K562 (cell line): ENCODE results near the gene DNMT1. TPM values are rescaled to one million over a fixed set of nuclear protein-coding genes. Genes with fewer than 3 reads are reported as not detected.

Experiments
- CCNT2 ChIP-seq: IDR thresholded peaks from 2 replicates; pipeline ENCODE4 v1.6.1; 2011; ENCODE audit warnings: borderline replicate concordance, low read depth, mild to moderate bottlenecking, moderate library complexity, mixed read lengths, low read length; ENCODE audit not compliant: insufficient read length; ENCODE audit errors: extremely low read depth
- CHD2 ChIP-seq: IDR thresholded peaks from 2 replicates; pipeline ENCODE4 v1.6.1; 2011; ENCODE audit warnings: low read depth, low read length
- ELF1 ChIP-seq: fragments of 200-800 bp; sonication (Bioruptor generic); IDR thresholded peaks from 2 replicates; pipeline ENCODE4 v1.6.1; 2016; ENCODE audit warnings: missing genetic modification characterization, missing compliant biosample characterization
- EZH2 ChIP-seq: IDR thresholded peaks from 2 replicates; pipeline ENCODE4 v1.6.1; 2012; ENCODE audit warnings: low read depth, mild to moderate bottlenecking, inconsistent platforms, low read length, borderline replicate concordance
- FIP1L1 ChIP-seq: fragments of 200-400 bp; formaldehyde crosslinking; IDR thresholded peaks from 2 replicates; pipeline ENCODE4 v1.6.1; 2018; ENCODE audit warnings: mild to moderate bottlenecking, low read depth, low read length; ENCODE audit not compliant: poor library complexity, severe bottlenecking
- KAT7 ChIP-seq: sonication (generic); formaldehyde crosslinking; IDR thresholded peaks from 2 replicates; pipeline ENCODE4 v1.8.0; 2022; ENCODE audit warnings: missing genetic modification reagents, mild to moderate bottlenecking, borderline replicate concordance
- NCOR1 ChIP-seq: fragments of 450-650 bp; IDR thresholded peaks from 2 replicates; pipeline ENCODE4 v1.6.1; 2016; ENCODE audit warnings: mild to moderate bottlenecking, moderate library complexity
- PTTG1 ChIP-seq: fragments of 450-650 bp; IDR thresholded peaks from 2 replicates; pipeline ENCODE4 v1.6.1; 2016; ENCODE audit warnings: low read depth, mild to moderate bottlenecking, missing genetic modification characterization, missing compliant biosample characterization
- RERE ChIP-seq: sonication (generic); formaldehyde crosslinking; IDR thresholded peaks from 2 replicates; pipeline ENCODE4 v1.8.0; 2023; ENCODE audit warnings: missing genetic modification reagents, mild to moderate bottlenecking, borderline replicate concordance
- RFX1 ChIP-seq: fragments of 450-650 bp; IDR thresholded peaks from 2 replicates; pipeline ENCODE4 v1.6.1; 2016; ENCODE audit warnings: mild to moderate bottlenecking, moderate library complexity
- RFX7 ChIP-seq: fragments of 250-450 bp; sonication (Bioruptor Pico); IDR thresholded peaks from 2 replicates; pipeline ENCODE4 v1.5.1; 2021; ENCODE audit warnings: mild to moderate bottlenecking
- SMARCC2 ChIP-seq: fragments of 450-650 bp; IDR thresholded peaks from 2 replicates; pipeline ENCODE4 v1.6.1; 2017; ENCODE audit warnings: antibody characterized with exemption, moderate library complexity, mild to moderate bottlenecking, low read depth
- TFAM ChIP-seq: fragments of 250-450 bp; sonication (Bioruptor Pico); conservative IDR thresholded peaks from 2 replicates; pipeline ENCODE4 v1.5.0; 2021; ENCODE audit warnings: mild to moderate bottlenecking, moderate library complexity
- XRCC4 ChIP-seq: IDR thresholded peaks from one replicate; pipeline ENCODE4 v1.6.1; 2011; ENCODE audit not compliant: insufficient read depth, insufficient read length; ENCODE audit errors: extremely low read depth
- ZNF263 ChIP-seq: sonication (generic); formaldehyde crosslinking; IDR thresholded peaks from 2 replicates; pipeline ENCODE4 v1.8.0; 2022; ENCODE audit warnings: mild to moderate bottlenecking, missing genetic modification reagents, borderline replicate concordance
- ZNF830 ChIP-seq: fragments of 250-450 bp; sonication (Bioruptor Pico); IDR thresholded peaks from 2 replicates; pipeline ENCODE4 v1.5.0; 2021; ENCODE audit warnings: mild to moderate bottlenecking
- ZSCAN29 ChIP-seq: fragments of 450-650 bp; IDR thresholded peaks from 2 replicates; pipeline ENCODE4 v1.6.1; 2017
- polyA plus RNA-seq, 8 experiments: library from polyadenylated mRNA; depleted of rRNA in 4 of 8; stranded (reverse) in 5 of 8; unstranded in 3 of 8; fragments of >200 nt; fragmentation: Nextera tagmentation in 2 of 8; fragmentation: Illumina TruSeq in 1 of 8; extraction: Ambion mirVana in 2 of 8; extraction: Trizol in 1 of 8; gene quantifications; 2 replicates each; pipeline versions ENCODE4 v1.2.1 to v1.2.3, GENCODE V29; 2011 to 2014; ENCODE audit warnings: inconsistent platforms in 1 of 8, missing spikeins in 1 of 8
- total RNA-seq, 7 experiments: library from RNA; depleted of rRNA in 6 of 7; stranded (reverse); fragments of >200 nt in 6 of 7; fragmentation: Illumina TruSeq in 2 of 7; extraction: Trizol in 2 of 7; gene quantifications; 2 replicates each; pipeline versions ENCODE4 v1.2.1 to v1.2.3, GENCODE V29; 2011 to 2021; ENCODE audit warnings: low replicate concordance in 1 of 7
- TF ChIP-seq, protein P1 (sequence below), 2 experiments: fragments of 200-800 bp in 1 of 2; sonication (Bioruptor generic) in 1 of 2; sonication (generic) in 1 of 2; formaldehyde crosslinking in 1 of 2; IDR thresholded peaks in 1 of 2; conservative IDR thresholded peaks in 1 of 2; 2 replicates each; pipeline versions ENCODE4 v1.5.0 to v1.6.1; 2016 to 2020; ENCODE audit warnings: missing compliant biosample characterization in 1 of 2, missing genetic modification characterization in 1 of 2, missing genetic modification reagents in 1 of 2
- TF ChIP-seq, protein P2 (sequence below): fragments of 450-650 bp; formaldehyde crosslinking; IDR thresholded peaks from 2 replicates; pipeline ENCODE4 v1.4.0; 2022; ENCODE audit warnings: missing genetic modification characterization

Gene DNMT1
- total and polyA plus RNA-seq, 9 of the 15 experiments (the other 6 are each of a cell fraction or from before 2014, with no cell fraction given) = 80.1 to 271 (median 121) TPM

- TF ChIP-seq FIP1L1 = no peak
- TF ChIP-seq ZNF263 (CRISPR knock-in tag) = no peak
- TF ChIP-seq CHD2 = no peak
- TF ChIP-seq CCNT2 = no peak
- no peak for TF ChIP-seq EZH2
- no peak for TF ChIP-seq RFX7 (CRISPR knock-in tag)
- TF ChIP-seq, protein P1, sequence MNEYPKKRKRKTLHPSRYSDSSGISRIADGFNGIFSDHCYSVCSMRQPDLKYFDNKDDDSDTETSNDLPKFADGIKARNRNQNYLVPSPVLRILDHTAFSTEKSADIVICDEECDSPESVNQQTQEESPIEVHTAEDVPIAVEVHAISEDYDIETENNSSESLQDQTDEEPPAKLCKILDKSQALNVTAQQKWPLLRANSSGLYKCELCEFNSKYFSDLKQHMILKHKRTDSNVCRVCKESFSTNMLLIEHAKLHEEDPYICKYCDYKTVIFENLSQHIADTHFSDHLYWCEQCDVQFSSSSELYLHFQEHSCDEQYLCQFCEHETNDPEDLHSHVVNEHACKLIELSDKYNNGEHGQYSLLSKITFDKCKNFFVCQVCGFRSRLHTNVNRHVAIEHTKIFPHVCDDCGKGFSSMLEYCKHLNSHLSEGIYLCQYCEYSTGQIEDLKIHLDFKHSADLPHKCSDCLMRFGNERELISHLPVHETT (CRISPR knock-in tag; conservative IDR thresholded peaks at IDR 0.05 in 1 of 2, IDR thresholded peaks at IDR 0.05 in 1 of 2) = peak in 1 of 2 experiments; percentile 58; a peak in 1 of 4 replicates
- TF ChIP-seq NCOR1 = no peak
- no peak for TF ChIP-seq RFX1
- TF ChIP-seq ELF1 (tag) = no peak; the same call in 1 of the 2 replicates
- no peak for TF ChIP-seq KAT7 (CRISPR knock-in tag)
- no peak for TF ChIP-seq ZNF830 (CRISPR knock-in tag)
- TF ChIP-seq, protein P2, sequence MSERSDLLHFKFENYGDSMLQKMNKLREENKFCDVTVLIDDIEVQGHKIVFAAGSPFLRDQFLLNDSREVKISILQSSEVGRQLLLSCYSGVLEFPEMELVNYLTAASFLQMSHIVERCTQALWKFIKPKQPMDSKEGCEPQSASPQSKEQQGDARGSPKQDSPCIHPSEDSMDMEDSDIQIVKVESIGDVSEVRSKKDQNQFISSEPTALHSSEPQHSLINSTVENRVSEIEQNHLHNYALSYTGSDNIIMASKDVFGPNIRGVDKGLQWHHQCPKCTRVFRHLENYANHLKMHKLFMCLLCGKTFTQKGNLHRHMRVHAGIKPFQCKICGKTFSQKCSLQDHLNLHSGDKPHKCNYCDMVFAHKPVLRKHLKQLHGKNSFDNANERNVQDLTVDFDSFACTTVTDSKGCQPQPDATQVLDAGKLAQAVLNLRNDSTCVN (CRISPR knock-in tag) = no peak
- TF ChIP-seq RERE (CRISPR knock-in tag) = no peak
- TF ChIP-seq XRCC4 = no peak
- no peak for TF ChIP-seq PTTG1
- TF ChIP-seq ZSCAN29 = no peak
- TF ChIP-seq TFAM = no peak
- no peak for TF ChIP-seq SMARCC2
These were observed 89.9 kb downstream of the DNMT1 start (continued) for GRCh38 chr19:10104665-10105508.
